ENCODE measurements around the gene DACH1.

GRCh38 chr13:71583581-71583980 lies 283.4 kb downstream of the DACH1 start:
- TF ChIP-seq CTCF (IDR thresholded peaks at IDR 0.05; ENCODE audit: insufficient read depth, low read depth, low read length) (no peak), EZH2 (IDR thresholded peaks at IDR 0.05; ENCODE audit: insufficient read depth, low read length) (no peak)
